ENCODE data around the gene DNAH11.

Gene DNAH11, protein sequence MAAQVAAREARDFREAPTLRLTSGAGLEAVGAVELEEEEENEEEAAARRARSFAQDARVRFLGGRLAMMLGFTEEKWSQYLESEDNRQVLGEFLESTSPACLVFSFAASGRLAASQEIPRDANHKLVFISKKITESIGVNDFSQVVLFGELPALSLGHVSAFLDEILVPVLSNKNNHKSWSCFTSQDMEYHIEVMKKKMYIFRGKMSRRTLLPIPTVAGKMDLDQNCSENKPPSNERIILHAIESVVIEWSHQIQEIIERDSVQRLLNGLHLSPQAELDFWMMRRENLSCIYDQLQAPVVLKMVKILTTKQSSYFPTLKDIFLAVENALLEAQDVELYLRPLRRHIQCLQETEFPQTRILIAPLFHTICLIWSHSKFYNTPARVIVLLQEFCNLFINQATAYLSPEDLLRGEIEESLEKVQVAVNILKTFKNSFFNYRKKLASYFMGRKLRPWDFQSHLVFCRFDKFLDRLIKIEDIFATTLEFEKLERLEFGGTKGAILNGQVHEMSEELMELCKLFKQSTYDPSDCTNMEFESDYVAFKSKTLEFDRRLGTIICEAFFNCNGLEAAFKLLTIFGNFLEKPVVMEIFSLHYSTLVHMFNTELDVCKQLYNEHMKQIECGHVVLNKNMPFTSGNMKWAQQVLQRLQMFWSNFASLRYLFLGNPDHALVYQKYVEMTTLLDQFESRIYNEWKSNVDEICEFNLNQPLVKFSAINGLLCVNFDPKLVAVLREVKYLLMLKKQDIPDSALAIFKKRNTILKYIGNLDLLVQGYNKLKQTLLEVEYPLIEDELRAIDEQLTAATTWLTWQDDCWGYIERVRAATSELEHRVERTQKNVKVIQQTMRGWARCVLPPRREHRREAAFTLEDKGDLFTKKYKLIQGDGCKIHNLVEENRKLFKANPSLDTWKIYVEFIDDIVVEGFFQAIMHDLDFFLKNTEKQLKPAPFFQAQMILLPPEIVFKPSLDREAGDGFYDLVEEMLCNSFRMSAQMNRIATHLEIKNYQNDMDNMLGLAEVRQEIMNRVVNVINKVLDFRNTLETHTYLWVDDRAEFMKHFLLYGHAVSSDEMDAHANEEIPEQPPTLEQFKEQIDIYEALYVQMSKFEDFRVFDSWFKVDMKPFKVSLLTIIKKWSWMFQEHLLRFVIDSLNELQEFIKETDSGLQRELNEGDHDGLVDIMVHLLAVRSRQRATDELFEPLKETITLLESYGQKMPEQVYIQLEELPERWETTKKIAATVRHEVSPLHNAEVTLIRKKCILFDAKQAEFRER (N-terminal part only)

DNA sequence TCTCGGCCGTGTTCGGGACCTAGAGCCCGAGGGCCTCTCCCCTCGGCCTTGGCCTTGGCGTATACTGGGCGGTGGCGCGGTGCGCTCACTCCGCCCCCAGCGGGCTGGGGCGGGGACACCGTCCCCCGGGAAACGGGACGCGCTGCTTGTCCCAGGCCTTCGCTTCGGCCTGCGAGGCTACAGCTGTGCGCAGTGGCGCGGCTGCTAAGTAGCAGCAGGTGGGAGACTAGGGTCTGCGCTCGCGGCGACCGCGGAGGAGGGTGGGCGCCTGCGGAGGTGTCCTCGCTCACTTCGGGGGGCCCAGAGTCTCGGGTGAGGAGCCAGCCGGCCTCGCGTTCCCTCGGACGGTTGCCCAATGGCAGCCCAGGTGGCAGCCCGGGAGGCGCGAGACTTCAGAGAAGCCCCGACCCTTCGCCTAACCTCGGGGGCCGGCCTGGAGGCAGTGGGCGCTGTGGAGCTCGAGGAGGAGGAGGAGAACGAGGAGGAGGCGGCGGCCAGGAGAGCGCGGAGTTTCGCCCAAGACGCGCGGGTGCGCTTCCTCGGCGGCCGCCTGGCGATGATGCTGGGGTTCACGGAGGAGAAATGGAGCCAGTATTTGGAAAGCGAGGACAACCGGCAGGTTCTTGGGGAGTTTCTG is at the start of gene DNAH11:
Gene DNAH11 (plus strand): TSS at position 149 of the 637 bp plus-strand sequence. CDS start 207 bp downstream, at position 356.
- Histone ChIP-seq H3K4me1 (peaks cover 0 to 21% (median 0%) of the 10 kb centered on the region in 10 experiments; a peak in 6 of 20 replicates), H3K27me3 (no peaks in the 10 kb centered on the region), H3K9ac (no peak within 1 kb of the TSS), H3K36me3 (no peaks in the 10 kb centered on the region), H3K4me2 (no peak within 1 kb of the TSS), H3K27ac (no peak within 1 kb of the TSS), H3K4me3 (no peak within 1 kb of the TSS), H4K20me1 (no peaks in the 10 kb centered on the region), H3K9me3 (replicated peaks in 1 of 11) (peaks cover 14 to 24% (median 20%) of the 10 kb centered on the region in 11 experiments; a peak in 21 of 22 replicates)
- TF ChIP-seq Cebpa-rat (IDR thresholded peaks at IDR 0.05) = no peak

GRCh38 chr7:21495731-21496130 is 47.1 kb upstream of the DNAH11 start:
- Histone ChIP-seq H3K9ac (no peak overlapping the region), H3K9me3 (replicated peaks in 1 of 11) (peaks cover 42 to 74% (median 57%) of the 10 kb centered on the region in 11 experiments), H3K36me3 (peaks cover 10 to 75% (median 42%) of the 10 kb centered on the region in 11 experiments), H3K4me2 (no peak overlapping the region), H3K4me3 (no peak overlapping the region), H3K27ac (no peak overlapping the region), H4K20me1 (no peaks in the 10 kb centered on the region), H3K27me3 (no peaks in the 10 kb centered on the region), H3K4me1 (peaks cover 0 to 4% (median 0%) of the 10 kb centered on the region in 10 experiments; a peak in 1 of 20 replicates)
- TF ChIP-seq Cebpa-rat (IDR thresholded peaks at IDR 0.05) = no peak

GRCh38 chr7:21497072-21497471 is 45.8 kb upstream of the DNAH11 start:
- no peak for TF ChIP-seq Cebpa-rat (IDR thresholded peaks at IDR 0.05)
- Histone ChIP-seq H3K4me2 (no peak overlapping the region), H3K27ac (no peak overlapping the region), H3K9me3 (replicated peaks in 1 of 11) (peaks cover 30 to 71% (median 56%) of the 10 kb centered on the region in 11 experiments), H4K20me1 (no peaks in the 10 kb centered on the region), H3K4me3 (no peak overlapping the region), H3K9ac (no peak overlapping the region), H3K36me3 (peaks cover 4 to 72% (median 32%) of the 10 kb centered on the region in 11 experiments; a peak in 21 of 22 replicates), H3K4me1 (peaks cover 0 to 4% (median 0%) of the 10 kb centered on the region in 10 experiments; a peak in 1 of 20 replicates), H3K27me3 (no peaks in the 10 kb centered on the region)

DNA sequence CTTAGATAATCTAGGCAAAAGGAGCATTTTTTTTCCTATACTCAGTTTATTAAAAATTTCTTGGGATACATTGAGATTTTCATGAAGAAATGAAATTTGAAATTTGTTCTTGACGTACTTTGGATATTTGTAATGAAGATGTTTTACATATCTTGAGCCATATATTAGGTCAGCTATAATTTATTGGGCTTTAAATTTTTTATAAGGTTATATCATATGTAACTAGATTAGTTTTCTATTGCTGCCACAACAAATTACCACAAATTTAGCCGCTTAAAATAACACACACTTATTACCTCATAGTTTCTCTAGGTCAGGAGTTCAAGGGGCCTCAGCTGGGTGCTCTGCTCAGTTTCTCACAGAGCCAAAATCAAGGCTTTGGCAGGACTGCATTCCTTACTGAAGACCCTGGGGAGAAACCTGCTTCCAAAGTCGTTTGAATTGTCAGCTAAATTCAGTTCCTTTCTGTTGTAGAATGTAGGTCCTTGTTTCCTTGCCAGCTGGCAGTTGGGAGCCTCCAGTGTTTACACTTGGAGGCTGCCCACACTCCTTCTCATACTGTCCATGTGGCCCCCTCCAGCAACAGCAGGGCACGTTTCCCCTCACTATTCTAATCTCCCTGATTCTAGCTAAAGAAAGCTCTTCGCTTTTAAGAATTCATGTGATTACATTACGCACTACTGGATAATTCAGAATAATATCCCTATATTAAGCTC is 42.6 kb upstream of the DNAH11 start:
- Histone ChIP-seq H3K36me3 (peaks cover 3 to 57% (median 19%) of the 10 kb centered on the region in 11 experiments; a peak in 18 of 22 replicates), H3K9ac (no peak overlapping the region), H3K4me2 (no peak overlapping the region), H4K20me1 (no peaks in the 10 kb centered on the region), H3K4me3 (no peak overlapping the region), H3K4me1 (peaks cover 0 to 4% (median 0%) of the 10 kb centered on the region in 10 experiments; a peak in 1 of 20 replicates), H3K9me3 (replicated peaks in 1 of 11) (peaks cover 15 to 46% (median 31%) of the 10 kb centered on the region in 11 experiments; a peak in 21 of 22 replicates), H3K27me3 (no peaks in the 10 kb centered on the region), H3K27ac (no peak overlapping the region)
- TF ChIP-seq Cebpa-rat (IDR thresholded peaks at IDR 0.05) = no peak

DNA sequence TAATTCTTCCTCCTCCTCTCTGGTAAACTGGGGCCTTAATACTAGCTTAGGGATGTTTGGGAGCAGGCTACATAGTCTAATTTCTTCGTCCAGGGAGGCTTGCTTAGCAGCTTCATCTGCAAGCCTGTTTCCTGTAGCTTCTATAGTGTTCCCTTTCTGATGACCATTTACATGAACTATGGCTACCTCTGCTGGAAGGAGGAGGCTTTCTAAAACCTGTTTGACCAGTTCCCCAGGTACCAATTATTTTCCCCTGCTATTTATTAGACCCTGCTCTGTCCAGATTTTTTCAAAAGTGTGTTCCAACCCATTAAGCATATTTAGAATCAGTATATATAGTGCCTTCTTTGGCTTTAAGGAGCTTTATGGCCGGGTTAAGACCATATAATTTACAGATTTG is 38.8 kb upstream of the DNAH11 start:
- peaks cover 0 to 47% (median 26%) of the 10 kb centered on the region in 11 experiments; a peak in 16 of 22 replicates for H3K36me3 ChIP-seq
- peaks cover 0 to 34% (median 20%) of the 10 kb centered on the region in 11 experiments; a peak in 17 of 22 replicates for H3K9me3 ChIP-seq (replicated peaks in 1 of 11)
- no peak for TF ChIP-seq Cebpa-rat (IDR thresholded peaks at IDR 0.05)
- no peaks in the 10 kb centered on the region for H3K27me3 ChIP-seq
- H3K4me2 ChIP-seq = no peak overlapping the region
- H3K9ac ChIP-seq = no peak overlapping the region
- no peaks in the 10 kb centered on the region for H3K4me1 ChIP-seq
- no peaks in the 10 kb centered on the region for H4K20me1 ChIP-seq
- no peak overlapping the region for H3K4me3 ChIP-seq
- H3K27ac ChIP-seq = no peak overlapping the region

- no peak for TF ChIP-seq Cebpa-rat (IDR thresholded peaks at IDR 0.05)
- Histone ChIP-seq H3K4me3 (no peak overlapping the region), H3K4me1 (no peaks in the 10 kb centered on the region), H3K27ac (no peak overlapping the region), H3K36me3 (peaks cover 11 to 60% (median 35%) of the 10 kb centered on the region in 11 experiments; a peak in 18 of 22 replicates), H3K9me3 (replicated peaks in 1 of 11) (peaks cover 0 to 22% (median 10%) of the 10 kb centered on the region in 11 experiments; a peak in 13 of 22 replicates), H3K9ac (no peak overlapping the region), H4K20me1 (no peaks in the 10 kb centered on the region), H3K4me2 (no peak overlapping the region), H3K27me3 (no peaks in the 10 kb centered on the region)
These were observed 35.1 kb upstream of the DNAH11 start for GRCh38 chr7:21507627-21508343.

- Histone ChIP-seq H3K9ac (no peak overlapping the region), H3K4me2 (no peak overlapping the region), H3K27me3 (no peaks in the 10 kb centered on the region), H3K4me1 (no peaks in the 10 kb centered on the region), H4K20me1 (no peaks in the 10 kb centered on the region), H3K36me3 (peaks cover 11 to 53% (median 31%) of the 10 kb centered on the region in 11 experiments; a peak in 18 of 22 replicates), H3K4me3 (no peak overlapping the region), H3K9me3 (replicated peaks in 1 of 11) (peaks cover 0 to 22% (median 10%) of the 10 kb centered on the region in 11 experiments; a peak in 13 of 22 replicates), H3K27ac (no peak overlapping the region)
- no peak for TF ChIP-seq Cebpa-rat (IDR thresholded peaks at IDR 0.05)
These were observed 34.3 kb upstream of the DNAH11 start for GRCh38 chr7:21508538-21508937.
